GM18951 (cell line): Measurements from ENCODE around the gene DEFB131B.
"Not testable (repeated sequence)": the region's sequence is repeated elsewhere in the genome, so short reads cannot be mapped to it uniquely, and the experiment has no call there.

Source experiments
- POLR2A ChIP-seq: IDR thresholded peaks from 4 replicates; pipeline ENCODE4 v1.6.1; 2011; ENCODE audit warnings: mild to moderate bottlenecking; ENCODE audit not compliant: insufficient read length, insufficient read depth; ENCODE audit errors: extremely low read depth
- in situ Hi-C: fragments of 300-500 bp; cut with MboI; formaldehyde crosslinking; loops from one replicate; pipeline ENCODE4 v1.12.0; 2022; ENCODE audit warnings: low sequenced_read_pairs, mixed read lengths, inconsistent platforms; ENCODE audit not compliant: unreplicated experiment

Gene DEFB131B, protein sequence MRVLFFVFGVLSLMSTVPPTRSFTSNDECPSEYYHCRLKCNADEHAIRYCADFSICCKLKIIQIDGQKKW

GRCh38 chr11:71878059-71878458, at the start of gene DEFB131B:
Gene DEFB131B (plus strand): TSS chr11:71878453. CDS start chr11:71878453, 0 bp downstream.
- in situ Hi-C loops: not testable (repeated sequence)

- in situ Hi-C loops: not testable (repeated sequence)
Measured at GRCh38 chr11:71829247-71829646, 49.0 kb upstream of the DEFB131B start.

GRCh38 chr11:71829686-71830085, 48.6 kb upstream of the DEFB131B start:
- in situ Hi-C loops: not testable (repeated sequence)

DNA sequence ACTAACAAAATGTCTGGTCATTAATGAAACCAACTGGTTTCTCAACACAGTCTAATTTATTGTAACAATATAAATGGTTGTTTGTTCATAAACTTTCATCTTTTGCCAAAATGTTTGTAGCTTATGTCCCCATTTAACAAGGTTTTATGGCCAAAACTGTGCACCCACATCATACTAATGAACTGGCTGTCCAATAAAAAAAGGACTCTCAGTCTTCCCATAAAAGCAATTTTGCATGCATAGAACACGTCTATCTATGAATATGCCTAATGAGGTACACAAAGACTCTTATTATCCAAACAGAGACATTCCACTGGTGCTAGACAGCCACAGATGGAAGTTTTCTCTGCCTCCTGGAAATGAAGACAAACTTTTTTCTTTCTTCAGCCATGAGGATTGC, 45.4 kb upstream of the DEFB131B start, which contains the start of gene DEFB108B:
TSS of gene DEFB108B (plus strand) at position 390 of the 400 bp plus-strand sequence. CDS start at position 390, 0 bp downstream.
- in situ Hi-C loops: not testable (repeated sequence)

DNA sequence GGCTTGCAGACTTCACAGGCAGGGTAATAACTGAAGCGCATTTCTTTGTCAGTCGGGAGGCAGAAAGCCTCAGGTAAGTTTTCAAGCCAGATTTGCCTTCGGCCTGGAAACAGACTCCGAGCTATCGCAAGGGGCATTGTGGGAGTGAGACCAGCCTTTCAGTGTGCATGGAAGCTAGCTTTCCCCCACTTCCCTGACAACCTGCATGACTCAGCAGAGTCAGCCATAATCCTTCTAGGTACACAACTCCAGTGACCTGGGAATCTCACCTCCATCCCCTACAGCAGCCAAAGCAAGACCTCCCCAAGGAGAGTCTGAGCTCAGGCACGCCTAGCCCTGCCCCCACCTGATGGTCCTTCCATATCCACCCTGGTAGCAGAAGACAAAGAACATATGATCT, 35.5 kb upstream of the DEFB131B start:
- in situ Hi-C loops: not testable (repeated sequence)

- in situ Hi-C loops: not testable (repeated sequence)
Measured at GRCh38 chr11:71843355-71843754, 34.9 kb upstream of the DEFB131B start.

- in situ Hi-C loops: no loop called here
- TF ChIP-seq POLR2A: no peak
Measured at GRCh38 chr11:71843858-71844257, 34.4 kb upstream of the DEFB131B start.

DNA sequence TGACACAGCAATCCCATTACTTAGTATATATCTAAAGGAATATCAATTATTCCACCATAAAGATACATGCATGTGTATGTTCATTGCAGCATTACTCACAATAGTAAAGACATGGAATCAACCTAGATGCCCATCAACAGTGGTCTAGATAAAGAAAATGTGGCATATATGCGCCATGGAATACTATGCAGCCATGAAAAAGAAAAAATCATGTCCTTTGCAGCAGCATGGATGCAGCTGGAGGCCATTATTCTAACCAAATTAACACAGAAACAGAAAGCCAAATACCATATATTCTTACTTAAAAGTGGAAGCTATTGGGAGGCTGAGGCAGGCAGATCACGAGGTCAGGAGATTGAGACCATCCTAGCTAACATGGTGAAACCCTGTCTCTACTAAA, 24.4 kb upstream of the DEFB131B start:
- in situ Hi-C loops: not testable (repeated sequence)

DNA sequence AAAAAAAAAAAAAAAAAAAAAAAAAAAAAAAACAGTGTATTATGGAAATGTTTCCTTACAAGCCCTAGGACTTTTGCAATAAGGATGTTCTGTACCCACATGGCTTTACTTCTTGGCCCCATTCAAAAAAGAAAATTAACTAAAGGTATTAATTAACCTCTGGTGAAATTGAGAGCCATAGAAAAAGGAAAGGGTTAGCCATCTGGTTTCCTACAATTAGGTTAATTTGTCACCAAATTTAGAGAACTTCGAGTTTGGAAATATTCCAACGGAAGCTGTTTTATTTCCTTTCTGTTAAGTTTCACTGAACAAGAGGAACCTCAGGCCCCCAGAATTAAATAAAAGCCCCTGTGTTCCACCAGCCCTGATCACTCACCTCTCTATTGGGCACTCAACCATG, 22.4 kb upstream of the DEFB131B start:
- in situ Hi-C loops: not testable (repeated sequence)

- in situ Hi-C loops: not testable (repeated sequence)
Measured at GRCh38 chr11:71860835-71861234, 17.4 kb upstream of the DEFB131B start.

- in situ Hi-C loops: not testable (repeated sequence)
Measured at GRCh38 chr11:71863978-71864627, 14.2 kb upstream of the DEFB131B start.

GRCh38 chr11:71867209-71867608, 11.0 kb upstream of the DEFB131B start:
- in situ Hi-C loops: not testable (repeated sequence)

GRCh38 chr11:71869931-71870330, 8.3 kb upstream of the DEFB131B start:
- in situ Hi-C loops: not testable (repeated sequence)

DNA sequence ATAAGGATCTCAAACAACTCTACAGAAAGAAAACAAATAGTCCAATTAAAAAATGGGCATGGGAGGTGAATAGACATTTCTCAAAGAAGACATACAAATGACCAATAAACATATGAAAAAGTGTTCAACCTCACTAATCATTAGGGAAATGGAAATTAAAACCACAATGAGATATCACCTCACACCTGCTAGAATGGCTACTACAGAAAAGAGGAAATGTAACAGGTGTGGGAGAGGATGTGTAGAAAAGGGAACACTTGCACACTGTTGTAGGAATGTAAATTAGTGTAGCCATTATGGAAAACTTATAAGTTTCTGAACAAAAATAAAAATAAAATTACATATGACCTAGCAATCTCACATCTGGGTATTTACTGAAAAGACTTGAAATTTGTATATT, 7.6 kb upstream of the DEFB131B start:
- in situ Hi-C loops: not testable (repeated sequence)

- in situ Hi-C loops: not testable (repeated sequence)
Measured at GRCh38 chr11:71876262-71876661, 2.0 kb upstream of the DEFB131B start.

- in situ Hi-C loops: not testable (repeated sequence)
Measured at GRCh38 chr11:71885806-71886205, 7.6 kb downstream of the DEFB131B start.

- in situ Hi-C loops: not testable (repeated sequence)
Measured at GRCh38 chr11:71888335-71889010, 10.2 kb downstream of the DEFB131B start.

DNA sequence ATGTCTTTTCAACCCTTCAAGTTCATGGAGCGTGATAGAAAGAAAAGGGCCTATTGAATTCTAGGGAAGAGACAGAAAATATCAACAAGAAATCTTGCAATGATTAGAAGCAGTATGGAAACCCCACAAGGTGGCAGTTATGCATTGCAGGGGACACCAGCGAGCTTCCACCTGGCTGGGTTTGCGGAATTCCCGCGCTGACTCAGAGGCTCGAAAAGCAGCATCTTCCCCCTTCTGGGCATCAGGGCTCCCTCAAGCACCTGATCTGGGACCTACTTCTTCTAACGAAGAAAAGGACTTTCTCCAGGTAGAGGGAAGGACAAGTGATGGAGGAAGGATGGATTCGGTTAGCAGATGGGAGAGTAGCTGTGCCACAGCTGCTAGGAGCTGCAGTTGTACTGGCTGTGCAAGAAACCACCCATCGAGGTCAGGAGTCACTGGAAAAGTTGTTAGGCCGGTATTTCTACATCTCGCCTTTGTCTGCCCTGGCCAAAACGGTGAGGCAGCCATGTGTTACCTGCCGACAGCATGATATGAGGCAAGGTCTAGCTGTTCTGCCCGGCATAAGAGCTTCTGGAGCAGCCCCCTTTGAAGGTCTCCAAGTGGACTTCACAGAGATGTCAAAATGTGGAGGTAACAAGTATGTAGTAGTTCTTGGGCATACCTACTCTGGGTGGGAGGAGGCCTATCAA, 11.1 kb downstream of the DEFB131B start:
- in situ Hi-C loops: not testable (repeated sequence)
